Fibroblast of lung (primary cell): Measurements from ENCODE around the gene FAM149B1. TPM values are rescaled to one million over a fixed set of nuclear protein-coding genes. Genes with fewer than 3 reads are reported as not detected.

Experiments used
- DNase-seq, 2 donors: peaks; one replicate each; pipeline versions ENCODE4 v3.0.0 to v3.0.0-alpha.2; 2010; ENCODE audit warnings: low read depth in 2 of 2
- H2AFZ ChIP-seq: 2 replicates; pipeline ENCODE4 v1.5.1; 2012; ENCODE audit warnings: low read length, control low read depth, inconsistent platforms
- H3K27ac ChIP-seq: 2 replicates; pipeline ENCODE4 v1.5.1; 2011; ENCODE audit warnings: low read length, control low read depth; ENCODE audit not compliant: insufficient read depth
- H3K27me3 ChIP-seq: 2 replicates; pipeline ENCODE4 v1.5.1; 2011; ENCODE audit warnings: mild to moderate bottlenecking, low read length; ENCODE audit not compliant: control insufficient read depth, insufficient read depth
- H3K36me3 ChIP-seq: 2 replicates; pipeline ENCODE4 v1.5.1; 2011; ENCODE audit warnings: low read length; ENCODE audit not compliant: control insufficient read depth, insufficient read depth
- H3K4me1 ChIP-seq: 2 replicates; pipeline ENCODE4 v1.5.1; 2011; ENCODE audit warnings: low read length; ENCODE audit not compliant: control insufficient read depth, insufficient read depth; ENCODE audit errors: extremely low read depth
- H3K4me2 ChIP-seq: 2 replicates; pipeline ENCODE4 v1.5.1; 2011; ENCODE audit warnings: low read length, control low read depth; ENCODE audit not compliant: insufficient read depth; ENCODE audit errors: extremely low read depth
- H3K4me3 ChIP-seq, 4 experiments: fragments of 200-600 bp in 1 of 4; sonication (generic) in 1 of 4; replicated peaks in 1 of 4; 2 replicates each; pipeline ENCODE4 v1.5.1; 2011 to 2016; ENCODE audit warnings: low read length in 4 of 4, low read depth in 3 of 4, mild to moderate bottlenecking in 3 of 4, control low read depth in 2 of 4, inconsistent platforms in 1 of 4, mixed read lengths in 1 of 4; ENCODE audit not compliant: insufficient read depth in 1 of 4; ENCODE audit errors: control extremely low read depth in 1 of 4
- H3K79me2 ChIP-seq: 2 replicates; pipeline ENCODE4 v1.5.1; 2012; ENCODE audit warnings: mild to moderate bottlenecking, low read length, inconsistent platforms; ENCODE audit not compliant: control insufficient read depth, insufficient read depth
- H3K9ac ChIP-seq: 2 replicates; pipeline ENCODE4 v1.5.1; 2011; ENCODE audit warnings: mild to moderate bottlenecking, low read length, control low read depth; ENCODE audit not compliant: insufficient read depth
- H3K9me3 ChIP-seq: 2 replicates; pipeline ENCODE4 v1.5.1; 2012; ENCODE audit warnings: low read depth, low read length; ENCODE audit not compliant: control insufficient read depth, insufficient read depth
- H4K20me1 ChIP-seq: 2 replicates; pipeline ENCODE4 v1.5.1; 2011; ENCODE audit warnings: low read length; ENCODE audit not compliant: control insufficient read depth, insufficient read depth; ENCODE audit errors: extremely low read depth
- CTCF ChIP-seq, 2 donors: IDR thresholded peaks in 1 of 2; conservative IDR thresholded peaks in 1 of 2; 1 replicate in 1 of 2; 2 replicates in 1 of 2; pipeline ENCODE4 v1.5.1; 2011 to 2012; ENCODE audit warnings: low read length in 2 of 2, control low read depth in 1 of 2, inconsistent platforms in 1 of 2, low read depth in 1 of 2, mild to moderate bottlenecking in 1 of 2
- EZH2 ChIP-seq: IDR thresholded peaks from 2 replicates; pipeline ENCODE4 v1.5.1; 2012; ENCODE audit warnings: low read length, control low read depth, mild to moderate bottlenecking; ENCODE audit errors: missing control alignments
- polyA plus RNA-seq, 2 donors: library from polyadenylated mRNA; depleted of rRNA in 1 of 2; stranded (reverse) in 1 of 2; unstranded in 1 of 2; fragments of >200 nt; gene quantifications; 2 replicates each; pipeline ENCODE4 v1.2.1, GENCODE V29; 2011 to 2012; ENCODE audit warnings: missing spikeins in 1 of 2
- total RNA-seq: library from RNA; depleted of rRNA; stranded (reverse); fragments of >200 nt; gene quantifications from 2 replicates; pipeline ENCODE4 v1.2.1, GENCODE V29; 2014

The FAM149B1 gene
- total and polyA plus RNA-seq, 2 donors (not counting 1 experiment from before 2014, with no cell fraction given) = 38.9 to 44.9 TPM

GRCh38 chr10:73156054-73156453 is 11.9 kb upstream of the FAM149B1 start:
- Histone ChIP-seq H3K27me3 (no peaks in the 10 kb centered on the region), H3K4me1 (no peaks in the 10 kb centered on the region), H3K27ac (no peak overlapping the region), H3K9me3 (no peaks in the 10 kb centered on the region), H3K4me2 (no peak overlapping the region), H3K9ac (no peak overlapping the region), H3K4me3 (no peak overlapping the region), H3K79me2 (peaks cover 7% of the 10 kb centered on the region), H4K20me1 (no peaks in the 10 kb centered on the region), H3K36me3 (peaks cover 3% of the 10 kb centered on the region), H2AFZ (no peak overlapping the region)
- TF ChIP-seq EZH2 (no peak), CTCF (conservative IDR thresholded peaks at IDR 0.05 in 1 of 2, IDR thresholded peaks at IDR 0.05 in 1 of 2; ENCODE audit: low read depth in 1 of 2, low read length in 2 of 2) (no peak)
- no peak for DNase-seq

GRCh38 chr10:73159038-73159648 is 8.8 kb upstream of the FAM149B1 start:
- Histone ChIP-seq H3K4me2 (no peak overlapping the region), H3K27ac (no peak overlapping the region), H3K4me3 (no peak overlapping the region), H4K20me1 (no peaks in the 10 kb centered on the region), H3K9ac (no peak overlapping the region), H3K79me2 (peaks cover 28% of the 10 kb centered on the region), H2AFZ (no peak overlapping the region), H3K9me3 (no peaks in the 10 kb centered on the region), H3K27me3 (no peaks in the 10 kb centered on the region), H3K36me3 (peaks cover 4% of the 10 kb centered on the region), H3K4me1 (no peaks in the 10 kb centered on the region)
- TF ChIP-seq CTCF (conservative IDR thresholded peaks at IDR 0.05 in 1 of 2, IDR thresholded peaks at IDR 0.05 in 1 of 2; ENCODE audit: low read depth in 1 of 2, low read length in 2 of 2) = peak; percentile 63 to 74
- TF ChIP-seq EZH2 = no peak
- peak; percentile 18 to 66 for DNase-seq

GRCh38 chr10:73161079-73161478 is 6.8 kb upstream of the FAM149B1 start:
- no peak overlapping the region for H3K9ac ChIP-seq
- H3K79me2 ChIP-seq = peaks cover 39% of the 10 kb centered on the region
- peaks cover 4% of the 10 kb centered on the region for H3K36me3 ChIP-seq

More at GRCh38 chr10:73161079-73161478, 6.8 kb upstream of the FAM149B1 start:
- Histone ChIP-seq H2AFZ (no peak overlapping the region), H3K27ac (no peak overlapping the region), H3K4me1 (no peaks in the 10 kb centered on the region), H3K27me3 (no peaks in the 10 kb centered on the region), H4K20me1 (no peaks in the 10 kb centered on the region), H3K4me2 (no peak overlapping the region), H3K9me3 (no peaks in the 10 kb centered on the region), H3K4me3 (no peak overlapping the region)
- no peak for DNase-seq
- TF ChIP-seq EZH2 (no peak), CTCF (conservative IDR thresholded peaks at IDR 0.05 in 1 of 2, IDR thresholded peaks at IDR 0.05 in 1 of 2; ENCODE audit: low read depth in 1 of 2, low read length in 2 of 2) (no peak)
